IPS-NIHi7 (cell line): Measurements from ENCODE around the gene BUD13.
"Not testable (repeated sequence)": the region's sequence is repeated elsewhere in the genome, so short reads cannot be mapped to it uniquely, and the experiment has no call there.

ENCODE experiments used
- DNase-seq: peaks from one replicate; pipeline ENCODE4 v3.0.0; 2012; ENCODE audit warnings: mixed read lengths; ENCODE audit errors: extremely low spot score

Gene BUD13

DNA sequence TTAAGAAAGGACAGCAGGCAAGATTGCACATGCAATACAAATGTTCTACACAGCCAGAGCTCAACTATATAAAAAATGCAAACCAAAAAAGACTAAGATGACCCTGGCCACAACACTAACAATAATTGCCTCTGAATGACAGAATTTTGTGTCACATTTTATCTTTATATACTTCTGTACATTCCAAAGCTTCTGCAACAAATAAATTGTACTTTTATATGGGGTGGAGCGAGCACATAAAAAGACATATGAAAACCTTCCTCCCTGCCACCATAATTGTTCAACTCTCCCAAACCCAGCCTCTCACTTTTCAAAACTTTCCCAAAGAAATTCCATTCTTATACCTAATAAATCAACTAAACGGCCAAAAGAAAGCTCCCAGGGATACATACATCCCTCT lies 10.7 kb downstream of the BUD13 start:
- no peak for DNase-seq

GRCh38 chr11:116756044-116756443 lies 16.7 kb downstream of the BUD13 start:
- not testable (repeated sequence) for DNase-seq

GRCh38 chr11:116750070-116750718 lies 22.6 kb downstream of the BUD13 start:
- no peak for DNase-seq

DNA sequence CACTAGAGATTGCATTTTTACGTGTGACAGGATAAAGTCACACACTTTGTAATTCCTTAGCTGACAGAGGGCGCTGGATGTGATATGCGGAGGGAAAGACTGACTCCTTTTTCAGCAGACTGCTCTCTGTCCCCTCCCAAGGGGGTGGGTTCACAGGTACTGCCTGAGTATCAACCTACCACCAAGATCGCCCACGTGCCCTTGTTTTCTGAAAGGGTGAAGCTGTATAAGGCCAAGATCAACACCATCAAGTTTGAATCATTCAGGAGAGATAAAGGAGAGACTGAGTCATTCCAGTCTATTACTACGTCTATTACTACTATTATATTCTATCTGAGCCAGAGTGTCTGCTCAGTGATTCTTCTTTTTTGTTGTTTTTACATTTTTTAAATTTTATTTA lies 30.7 kb downstream of the BUD13 start:
- no peak for DNase-seq

GRCh38 chr11:116740741-116741140 lies 32.0 kb downstream of the BUD13 start:
- no peak for DNase-seq

- no peak for DNase-seq
Observed at GRCh38 chr11:116738975-116739374, 33.8 kb downstream of the BUD13 start.

DNA sequence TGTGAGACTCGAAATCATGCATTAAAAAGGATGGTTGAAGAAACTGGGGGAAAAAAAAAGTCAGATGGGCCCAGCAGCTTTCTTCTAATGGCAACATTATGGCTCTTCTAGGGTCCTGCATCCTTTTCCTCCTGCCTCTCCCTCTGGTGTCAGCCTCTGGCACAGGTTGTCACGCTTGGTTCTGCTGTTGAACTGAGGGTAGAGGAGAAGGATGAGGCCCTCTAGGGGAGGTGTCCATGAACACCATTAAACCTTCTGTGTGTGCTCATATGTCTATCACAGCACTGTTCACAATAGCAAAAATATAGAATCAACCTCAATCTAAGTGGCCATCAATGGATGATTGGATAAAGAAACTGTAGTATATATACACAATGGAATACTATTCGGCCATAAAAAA lies 36.0 kb downstream of the BUD13 start:
- DNase-seq: peak; percentile 63

DNA sequence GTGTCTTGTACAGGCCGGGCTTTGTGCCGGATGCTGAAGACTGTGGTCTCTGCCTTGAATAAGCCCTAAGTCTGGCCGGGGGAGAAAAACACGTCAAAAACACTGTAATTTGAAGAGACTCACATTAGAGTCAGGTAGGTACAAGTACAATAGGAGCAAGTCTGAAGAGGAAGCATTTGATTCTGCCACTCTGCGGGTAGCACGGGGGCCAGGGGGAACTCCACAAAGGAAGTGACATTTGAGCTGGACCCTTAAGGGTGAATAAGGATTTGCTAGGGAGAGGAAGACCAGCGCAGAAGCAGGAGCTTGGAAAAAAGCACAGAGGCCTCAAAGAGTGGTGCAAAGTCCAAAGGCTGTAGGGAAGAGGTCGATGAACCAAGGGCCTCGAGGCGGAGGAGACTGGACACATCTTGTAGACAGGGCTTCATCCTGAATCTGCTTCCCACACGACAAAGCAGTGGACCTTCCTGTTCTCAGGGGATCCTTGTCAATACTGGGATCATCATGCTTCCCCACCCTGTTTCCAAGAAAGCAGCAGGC lies 38.7 kb downstream of the BUD13 start:
- DNase-seq: no peak

DNA sequence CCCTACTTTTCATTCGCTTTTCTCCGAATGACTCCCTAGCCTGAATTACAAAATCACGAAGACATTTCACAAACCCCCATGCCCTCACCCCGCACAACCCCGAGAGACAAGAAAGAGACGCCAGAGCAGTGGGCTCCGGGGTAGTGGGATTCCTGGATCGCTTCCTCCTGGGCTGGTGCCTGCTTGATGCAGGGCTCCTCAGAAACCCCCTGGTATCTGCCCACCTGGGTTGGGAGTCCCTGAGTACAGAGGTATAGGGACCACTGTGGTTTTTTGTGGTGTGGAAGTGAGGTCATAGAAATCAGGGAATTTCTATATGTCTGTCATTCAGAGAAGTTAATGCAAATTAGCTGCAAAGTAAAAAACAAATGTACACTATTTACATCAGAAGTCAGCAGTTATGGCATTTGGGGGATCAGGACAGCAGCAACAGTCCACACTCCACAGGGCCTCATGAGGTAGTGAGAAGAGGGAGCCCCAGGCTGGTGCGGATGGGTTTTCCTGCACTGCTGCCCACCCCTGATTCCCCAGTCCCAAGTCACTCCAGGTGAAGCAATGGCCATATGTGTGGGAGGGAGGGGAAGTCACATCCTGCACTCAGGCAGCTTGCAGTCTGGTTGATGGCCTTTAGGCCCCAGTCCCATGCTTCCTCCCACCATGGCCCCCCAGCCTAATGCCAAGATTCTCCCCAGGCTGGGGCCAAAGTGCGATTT lies 39.6 kb downstream of the BUD13 start:
- no peak for DNase-seq

DNA sequence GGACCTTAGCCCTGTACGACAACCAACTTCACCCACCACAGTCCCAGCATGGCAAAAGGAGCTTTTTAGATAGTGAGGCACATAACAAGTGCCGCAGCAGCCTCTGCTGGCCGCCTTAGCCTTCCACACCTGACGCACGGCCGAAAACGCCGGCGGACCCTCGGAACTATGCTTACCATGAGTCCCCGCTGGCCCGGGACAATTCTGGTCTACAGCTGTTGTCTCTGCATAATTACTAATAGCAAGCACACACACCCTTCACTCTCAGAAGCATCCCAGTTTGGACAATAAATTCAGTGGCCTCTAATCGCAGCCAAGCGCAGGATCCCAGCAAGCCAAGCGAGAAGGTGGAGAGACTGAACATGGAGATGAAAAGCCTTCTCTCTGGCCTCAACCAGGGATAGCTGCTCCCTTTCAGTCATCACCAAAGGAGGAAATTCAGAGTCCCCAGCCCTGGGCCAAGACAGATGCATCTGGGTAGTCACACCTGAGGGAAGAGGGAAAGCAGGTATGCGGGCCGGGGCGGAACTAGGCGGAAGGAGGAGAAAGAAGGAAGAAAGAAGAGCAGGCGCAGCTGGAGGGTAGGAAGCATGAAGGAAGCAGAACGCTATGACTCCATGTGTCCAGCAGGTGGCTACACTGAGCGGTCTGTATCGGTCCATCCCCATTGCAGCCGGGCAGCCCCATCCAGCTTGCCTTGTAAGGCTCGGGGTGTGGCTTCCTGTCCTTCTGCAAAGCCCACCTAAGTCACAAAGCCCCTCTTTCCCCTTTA lies 40.3 kb downstream of the BUD13 start:
- peak; percentile 95 for DNase-seq

DNA sequence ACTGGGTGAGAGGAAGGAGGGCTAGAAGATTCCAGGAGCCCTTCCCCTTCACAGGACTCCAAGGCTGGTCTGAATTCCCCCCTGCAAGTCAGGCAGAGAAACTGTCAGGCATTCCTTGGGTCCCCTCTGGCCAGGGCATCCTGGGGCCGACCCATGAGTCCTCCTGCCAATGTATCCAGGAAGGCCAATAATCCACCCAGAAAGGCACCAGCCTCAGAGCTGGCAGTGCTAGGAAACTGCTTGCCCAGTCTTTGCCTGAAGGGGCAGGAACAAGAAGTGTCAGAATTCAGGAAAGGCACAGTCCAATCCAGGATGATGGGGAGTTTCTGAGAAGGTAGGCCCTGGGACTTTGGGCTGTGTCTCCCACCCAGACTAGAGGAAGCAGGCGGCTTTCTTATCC lies 41.0 kb downstream of the BUD13 start:
- DNase-seq: no peak

DNA sequence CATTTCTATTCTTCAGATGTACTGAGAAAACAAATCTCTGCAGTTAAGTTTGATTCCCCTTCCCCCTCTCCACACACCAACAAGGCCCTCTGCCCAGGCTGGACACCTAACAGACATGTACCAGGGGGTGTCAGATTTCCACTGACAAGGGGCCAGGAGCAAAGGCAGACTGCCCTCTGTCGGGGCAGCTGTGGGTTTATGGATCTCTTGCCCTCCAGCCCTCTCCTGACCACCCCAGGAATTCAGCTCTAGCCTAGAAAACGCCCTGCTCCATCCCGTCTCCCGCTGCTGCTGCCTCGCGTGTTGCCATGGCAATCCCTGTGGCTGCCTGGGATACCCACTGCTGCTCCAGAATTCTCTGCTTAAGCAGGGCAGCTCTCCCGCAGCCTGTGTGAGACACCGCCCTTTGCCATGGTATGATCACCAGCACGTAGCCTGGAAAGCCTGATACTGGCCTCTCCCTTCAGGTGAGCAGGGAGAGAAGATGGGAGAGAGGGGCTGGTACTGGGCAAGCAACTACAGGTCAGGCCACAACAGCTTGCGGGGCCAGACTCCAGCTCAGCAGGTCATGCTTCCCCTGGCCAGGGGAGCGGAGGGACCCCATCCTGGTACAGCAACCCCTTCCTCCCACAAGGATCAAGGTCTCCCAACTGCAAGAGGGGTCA lies 41.6 kb downstream of the BUD13 start:
- peak; percentile 71 for DNase-seq

GRCh38 chr11:116730601-116731000 lies 42.2 kb downstream of the BUD13 start:
- DNase-seq: no peak

DNA sequence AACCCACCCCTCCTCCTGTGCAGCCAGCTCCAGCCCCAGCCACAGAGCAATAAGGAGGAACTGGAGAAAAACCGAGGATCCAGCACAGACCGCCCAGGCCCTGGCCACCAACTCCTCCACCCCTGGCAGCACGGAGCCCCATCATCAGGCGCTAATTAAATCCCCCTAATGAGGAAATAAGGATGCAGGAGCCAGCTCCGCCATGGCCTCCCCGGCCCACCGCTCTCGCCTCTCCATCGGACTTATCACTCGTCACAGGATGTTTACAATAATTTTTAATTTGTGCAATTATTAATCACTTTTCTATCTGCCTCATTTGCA lies 42.6 kb downstream of the BUD13 start:
- DNase-seq: no peak

DNA sequence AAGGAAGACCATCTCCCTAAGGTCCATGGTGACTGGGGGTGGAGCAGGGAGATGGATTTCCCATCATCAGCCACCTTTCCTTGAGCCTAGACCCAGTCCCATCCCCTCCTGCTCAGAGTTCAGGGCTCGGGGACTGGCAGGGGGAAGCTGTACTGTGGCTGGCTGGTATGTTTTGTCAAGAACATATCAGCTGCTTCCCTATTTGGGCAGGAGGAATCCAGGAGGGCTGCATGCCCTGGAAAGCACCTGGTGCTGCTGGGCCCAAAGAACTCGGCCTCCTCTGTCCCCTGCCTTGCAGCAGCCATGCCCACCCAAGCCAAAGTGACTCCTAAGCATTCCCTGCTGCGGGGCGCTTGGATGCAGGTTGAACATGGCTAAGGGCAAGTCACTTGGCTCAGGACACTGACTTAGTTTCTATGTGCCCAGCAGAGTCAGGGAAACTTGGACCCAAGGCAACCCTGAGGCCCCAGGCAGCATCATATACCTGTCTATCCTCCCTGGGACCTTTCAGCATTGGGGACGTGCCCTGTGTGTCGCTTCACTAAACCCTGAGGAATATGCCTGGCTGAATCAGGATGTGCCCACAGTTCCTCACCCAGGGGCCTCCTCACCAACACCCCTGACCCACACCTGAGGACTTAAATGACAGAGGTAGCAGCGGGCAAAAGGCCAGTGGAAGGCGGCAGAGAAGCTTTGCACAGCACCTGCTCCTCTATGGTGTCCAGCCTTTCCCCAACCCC lies 43.1 kb downstream of the BUD13 start:
- DNase-seq: no peak

DNA sequence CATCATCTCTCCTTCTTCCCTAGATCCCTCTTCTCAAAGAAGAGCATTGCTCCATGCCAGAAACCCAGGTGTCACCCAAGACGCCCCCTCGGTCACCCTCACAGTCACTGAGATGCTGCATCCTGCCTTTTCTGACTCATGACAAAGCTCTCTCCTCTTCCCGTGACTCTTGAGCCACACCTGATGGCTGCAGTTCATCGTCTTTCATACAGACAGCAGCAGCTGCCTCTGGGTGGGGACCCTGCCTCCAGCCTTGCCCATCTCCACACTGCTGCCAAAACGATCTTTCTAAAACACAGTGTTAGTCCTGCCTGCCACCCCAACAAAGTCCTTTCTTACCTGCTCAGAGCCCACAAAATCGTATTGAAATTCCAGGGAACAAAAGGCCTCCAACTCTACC lies 44.8 kb downstream of the BUD13 start:
- no peak for DNase-seq

GRCh38 chr11:116725434-116726221 lies 47.2 kb downstream of the BUD13 start:
- peak; percentile 43 for DNase-seq

- DNase-seq: no peak
Observed at GRCh38 chr11:116724813-116725212, 48.0 kb downstream of the BUD13 start.

GRCh38 chr11:116723511-116723910 lies 49.3 kb downstream of the BUD13 start:
- no peak for DNase-seq

DNA sequence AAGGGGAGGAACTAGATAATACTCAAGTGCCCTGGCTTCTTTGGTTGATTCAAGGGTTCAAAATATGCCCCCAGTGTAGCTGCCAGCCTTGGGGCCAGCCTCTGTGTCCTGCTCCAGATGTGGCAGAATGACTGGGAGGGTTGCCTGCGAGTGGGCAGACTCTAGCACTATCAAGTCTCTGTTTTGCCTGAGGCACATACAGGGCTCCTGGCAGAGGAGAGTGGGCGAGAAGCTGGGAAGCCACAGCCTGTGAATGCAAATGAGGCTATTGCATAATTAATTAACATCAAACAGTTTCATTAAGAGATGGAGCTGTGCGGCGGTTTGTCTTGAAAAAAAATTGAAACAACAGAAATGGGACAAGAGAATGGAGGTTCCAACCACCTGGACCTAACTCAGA lies 50.8 kb downstream of the BUD13 start:
- no peak for DNase-seq

- no peak for DNase-seq
Observed at GRCh38 chr11:116720895-116721294, 51.9 kb downstream of the BUD13 start.
